GM12865 (cell line): ENCODE measurements around the gene SSTR1.

Experiments
- DNase-seq: peaks from one replicate; pipeline ENCODE4 v3.0.0; 2010; ENCODE audit warnings: low read depth
- H3K4me3 ChIP-seq: 2 replicates; pipeline ENCODE4 v1.5.1; 2011; ENCODE audit warnings: mild to moderate bottlenecking, low read depth, low read length, control low read depth
- CTCF ChIP-seq: IDR thresholded peaks from 2 replicates; pipeline ENCODE4 v1.5.1; 2011; ENCODE audit warnings: low read length, control low read depth, low read depth, inconsistent platforms; ENCODE audit not compliant: insufficient read depth; ENCODE audit errors: missing control alignments

SSTR1 gene

GRCh38 chr14:38261620-38262019 lies 53.9 kb downstream of the SSTR1 start:
- DNase-seq: no peak
- H3K4me3 ChIP-seq: no peak overlapping the region
- no peak for TF ChIP-seq CTCF
